NB4 (cell line): ENCODE results near the gene HDDC2.

Experiments
- MAX ChIP-seq: IDR thresholded peaks from 2 replicates; pipeline ENCODE4 v1.6.1; 2011; ENCODE audit warnings: low read depth, low read length
- POLR2A ChIP-seq: IDR thresholded peaks from 2 replicates; pipeline ENCODE4 v1.6.1; 2011; ENCODE audit warnings: mild to moderate bottlenecking; ENCODE audit not compliant: insufficient read length; ENCODE audit errors: extremely low read depth
- TF ChIP-seq, protein P1 (sequence below): IDR thresholded peaks from one replicate; pipeline ENCODE4 v1.5.1; 2012; ENCODE audit warnings: low read depth, low read length

GRCh38 chr6:125293587-125293986 is 8.2 kb downstream of the HDDC2 start:
- TF ChIP-seq, protein P1, sequence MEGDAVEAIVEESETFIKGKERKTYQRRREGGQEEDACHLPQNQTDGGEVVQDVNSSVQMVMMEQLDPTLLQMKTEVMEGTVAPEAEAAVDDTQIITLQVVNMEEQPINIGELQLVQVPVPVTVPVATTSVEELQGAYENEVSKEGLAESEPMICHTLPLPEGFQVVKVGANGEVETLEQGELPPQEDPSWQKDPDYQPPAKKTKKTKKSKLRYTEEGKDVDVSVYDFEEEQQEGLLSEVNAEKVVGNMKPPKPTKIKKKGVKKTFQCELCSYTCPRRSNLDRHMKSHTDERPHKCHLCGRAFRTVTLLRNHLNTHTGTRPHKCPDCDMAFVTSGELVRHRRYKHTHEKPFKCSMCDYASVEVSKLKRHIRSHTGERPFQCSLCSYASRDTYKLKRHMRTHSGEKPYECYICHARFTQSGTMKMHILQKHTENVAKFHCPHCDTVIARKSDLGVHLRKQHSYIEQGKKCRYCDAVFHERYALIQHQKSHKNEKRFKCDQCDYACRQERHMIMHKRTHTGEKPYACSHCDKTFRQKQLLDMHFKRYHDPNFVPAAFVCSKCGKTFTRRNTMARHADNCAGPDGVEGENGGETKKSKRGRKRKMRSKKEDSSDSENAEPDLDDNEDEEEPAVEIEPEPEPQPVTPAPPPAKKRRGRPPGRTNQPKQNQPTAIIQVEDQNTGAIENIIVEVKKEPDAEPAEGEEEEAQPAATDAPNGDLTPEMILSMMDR, result no peak
- no peak for TF ChIP-seq POLR2A
- TF ChIP-seq MAX, result no peak
